Stimulated activated CD4-positive, alpha-beta T cell treated with anti-CD3 and anti-CD28 coated beads, Interleukin-1b, Interleukin-23, amount 100 ng/mL, for 48 hours (primary cell): ENCODE data around the gene EEF2K.
"Not testable (repeated sequence)": the region's sequence is repeated elsewhere in the genome, so short reads cannot be mapped to it uniquely, and the experiment has no call there.

Experiments used
- DNase-seq: peaks from one replicate; pipeline ENCODE4 v3.0.0-alpha.2; 2020

EEF2K gene

GRCh38 chr16:22190081-22190775 is 15.8 kb upstream of the EEF2K start:
- DNase-seq = peak; percentile 99

DNA sequence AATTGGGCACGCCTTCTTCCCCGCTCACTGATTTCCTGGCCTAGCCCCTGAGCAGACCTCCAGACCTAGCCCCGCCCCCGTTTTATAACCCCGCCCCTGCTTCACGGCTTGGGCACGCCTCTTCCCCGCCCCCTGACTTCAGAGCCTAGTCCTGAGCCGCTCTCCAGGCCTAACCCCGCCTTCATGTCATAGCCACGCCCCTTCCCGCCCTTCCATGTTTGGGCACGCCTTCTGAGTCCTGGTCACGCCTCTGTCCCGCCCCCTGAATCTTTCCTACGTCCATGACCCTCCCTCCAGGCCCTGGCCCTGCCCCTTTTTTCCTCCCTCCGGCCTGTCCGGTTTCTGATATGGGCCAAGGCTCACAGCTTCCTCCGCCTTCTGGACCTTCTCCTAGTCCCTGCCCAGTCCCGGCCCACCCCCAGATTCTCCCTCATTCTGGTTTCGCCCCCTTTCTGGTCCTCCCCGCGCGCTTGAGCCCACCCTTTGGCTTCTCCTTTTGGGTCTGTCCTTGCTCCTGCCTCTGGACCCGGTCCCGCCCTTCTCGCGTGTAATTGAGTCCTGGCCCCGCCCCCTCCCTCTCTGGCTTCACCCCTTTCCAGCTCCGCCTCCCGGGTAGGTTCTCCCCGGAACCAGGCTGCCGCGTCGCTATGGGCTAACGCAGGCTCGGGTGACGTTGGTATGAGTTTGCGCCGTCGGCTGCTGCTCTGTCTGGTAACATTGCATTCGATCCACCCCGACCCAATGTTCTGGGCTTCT is 15.1 kb upstream of the EEF2K start:
- peak; percentile 99 for DNase-seq

GRCh38 chr16:22191532-22192260 is 14.4 kb upstream of the EEF2K start:
- peak; percentile 44 for DNase-seq

- DNase-seq = peak; percentile 82
These were observed 13.6 kb upstream of the EEF2K start for GRCh38 chr16:22192261-22193062.

GRCh38 chr16:22193063-22193411 is 13.0 kb upstream of the EEF2K start:
- no peak for DNase-seq

DNA sequence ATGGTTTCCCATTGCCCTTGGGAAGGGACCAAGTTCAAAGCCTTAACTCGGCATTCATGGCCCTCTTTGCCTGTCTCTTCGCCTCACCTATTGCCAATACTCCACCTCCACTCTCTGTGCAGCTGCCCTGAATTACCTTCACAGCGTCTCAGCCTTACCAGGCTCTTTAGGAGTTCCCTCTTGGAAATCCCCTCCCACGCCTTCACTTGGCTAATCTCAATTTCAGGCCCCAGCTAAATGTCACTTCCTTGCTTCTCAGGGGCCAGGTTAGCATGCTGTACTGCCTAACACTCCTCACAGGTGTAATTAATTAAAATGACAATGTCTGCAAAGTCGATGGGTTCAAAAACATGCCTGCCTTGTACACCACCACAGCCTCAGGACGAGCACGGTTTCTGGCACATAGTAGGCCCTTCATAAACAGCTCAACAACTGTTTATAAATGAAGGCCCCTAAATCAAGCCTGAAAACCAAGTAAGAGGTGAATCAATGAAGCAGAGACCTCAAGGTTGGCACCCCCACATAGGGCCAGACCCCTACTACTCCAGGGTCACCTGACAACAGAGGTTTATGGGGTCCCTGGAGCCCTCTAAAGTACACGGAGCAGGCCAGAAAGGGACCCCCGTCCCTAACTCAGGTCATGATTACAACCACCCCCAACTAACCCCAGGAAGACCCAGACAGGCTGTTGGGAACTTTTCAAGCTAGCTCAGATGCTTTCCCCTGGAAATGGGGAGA is 11.2 kb upstream of the EEF2K start:
- DNase-seq = no peak

GRCh38 chr16:22195445-22195694 is 10.7 kb upstream of the EEF2K start:
- DNase-seq = no peak

DNA sequence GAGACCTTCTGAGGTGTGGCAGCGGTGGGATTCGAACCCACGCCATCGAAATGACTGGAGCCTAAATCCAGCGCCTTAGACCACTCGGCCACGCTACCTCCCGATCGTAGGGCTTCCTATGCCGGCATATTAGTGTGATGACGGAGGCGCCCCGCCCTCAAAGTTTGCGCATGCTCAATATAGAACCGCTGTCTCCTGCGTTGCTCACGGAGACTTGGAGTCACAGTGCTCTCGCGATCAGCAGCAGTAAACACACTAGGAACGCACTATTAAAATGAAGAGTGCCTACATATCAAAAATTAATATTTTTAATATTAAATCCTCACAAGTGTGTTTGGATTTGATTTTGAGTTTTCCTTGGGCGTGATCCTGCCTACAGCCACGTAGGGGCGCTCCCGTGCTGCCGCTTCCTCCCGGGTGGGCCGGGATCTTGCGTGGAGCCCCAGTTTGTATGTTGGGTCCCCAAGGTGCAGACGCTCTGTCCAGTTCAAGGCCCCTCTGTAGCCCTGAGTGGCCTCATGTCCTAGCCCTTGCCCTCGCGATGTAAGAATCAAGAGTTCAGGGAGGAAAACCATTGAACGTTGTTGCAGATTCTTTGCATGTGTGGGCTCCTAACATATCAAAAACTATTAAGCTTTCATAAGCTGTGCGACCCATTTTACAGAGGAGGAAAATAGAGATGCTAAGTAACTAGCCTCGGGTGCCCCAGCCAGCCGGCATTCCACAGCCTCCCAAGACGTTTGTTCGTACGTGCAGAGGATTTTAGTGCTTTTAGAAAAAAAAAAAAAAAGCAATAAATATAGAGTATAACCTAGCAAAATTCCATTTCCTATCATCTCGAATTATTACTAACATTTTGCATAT is 10.2 kb upstream of the EEF2K start:
- peak; percentile 91 for DNase-seq

DNA sequence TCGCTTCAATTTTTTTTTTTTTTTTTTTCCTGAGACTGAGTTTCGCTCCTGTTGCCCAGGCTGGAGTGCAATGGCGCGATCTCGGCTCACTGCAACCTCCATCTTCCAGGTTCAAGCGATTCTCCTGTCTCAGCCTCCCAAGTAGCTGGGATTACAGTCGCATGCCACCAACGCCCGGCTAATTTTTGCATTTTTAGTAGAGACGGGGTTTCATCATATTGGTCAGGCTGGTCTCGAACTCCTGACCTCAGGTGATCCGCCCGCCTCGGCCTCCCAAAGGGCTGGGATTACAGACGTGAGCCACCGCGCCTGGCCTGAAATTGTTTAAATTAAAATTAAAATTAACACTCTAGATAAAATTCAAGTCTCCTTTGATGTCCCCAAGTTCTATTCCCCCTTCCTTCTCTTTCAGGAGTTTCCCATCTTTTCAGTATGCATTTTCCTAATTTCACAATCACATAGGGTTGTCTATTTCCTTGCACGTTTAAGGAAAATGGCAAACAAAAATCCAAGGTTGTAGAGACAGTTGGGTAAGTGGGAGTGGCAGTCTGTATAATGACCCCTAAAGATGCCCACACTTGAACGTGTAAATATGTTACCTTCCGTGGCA is 9.4 kb upstream of the EEF2K start:
- DNase-seq = not testable (repeated sequence)

GRCh38 chr16:22198547-22199293 is 7.4 kb upstream of the EEF2K start:
- no peak for DNase-seq

DNA sequence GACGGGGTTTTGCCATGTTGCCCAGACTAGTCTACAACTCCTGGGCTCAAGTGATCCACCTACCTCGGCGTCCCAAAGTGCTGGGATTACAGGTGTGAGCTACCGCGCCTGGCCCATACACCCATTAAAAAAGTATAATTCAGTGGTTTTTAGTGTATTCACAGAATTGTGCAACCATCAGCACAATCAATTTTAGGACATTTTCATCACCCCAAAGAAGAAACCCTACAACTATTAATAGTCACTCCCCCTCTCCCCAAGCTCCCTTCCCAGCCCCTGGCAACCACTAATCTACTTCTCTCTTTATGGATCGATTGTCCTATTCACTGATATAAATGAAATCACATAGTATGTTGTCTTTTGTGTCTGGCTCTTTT is 3.8 kb upstream of the EEF2K start:
- DNase-seq = no peak

GRCh38 chr16:22203091-22203490 is 3.0 kb upstream of the EEF2K start:
- no peak for DNase-seq

DNA sequence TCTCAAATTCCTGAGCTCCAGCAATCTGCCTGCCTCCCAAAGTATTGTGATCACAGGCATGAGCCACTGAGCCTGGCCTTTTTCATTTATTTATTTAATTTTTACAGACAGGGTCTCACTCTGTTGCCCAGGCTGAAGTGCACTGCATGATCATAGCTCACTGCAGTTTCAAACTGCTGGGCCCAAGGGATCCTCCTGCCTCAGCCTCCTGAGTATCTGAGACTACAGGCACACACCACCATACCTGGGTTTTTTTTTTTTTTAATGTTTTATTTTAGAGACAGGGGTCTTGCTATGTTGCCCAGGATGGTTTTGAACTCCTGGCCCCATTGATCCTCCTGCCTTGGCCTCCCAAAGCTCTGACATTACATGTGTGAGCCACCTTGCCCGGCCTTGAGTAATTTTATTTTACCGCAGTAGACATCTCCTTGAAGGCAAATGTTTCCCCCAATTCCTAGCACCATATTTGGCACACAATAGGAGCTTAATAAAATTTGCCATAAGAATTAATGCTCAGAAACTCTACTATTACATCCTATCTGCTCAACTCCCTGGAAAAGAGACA is 1.9 kb upstream of the EEF2K start:
- no peak for DNase-seq

DNA sequence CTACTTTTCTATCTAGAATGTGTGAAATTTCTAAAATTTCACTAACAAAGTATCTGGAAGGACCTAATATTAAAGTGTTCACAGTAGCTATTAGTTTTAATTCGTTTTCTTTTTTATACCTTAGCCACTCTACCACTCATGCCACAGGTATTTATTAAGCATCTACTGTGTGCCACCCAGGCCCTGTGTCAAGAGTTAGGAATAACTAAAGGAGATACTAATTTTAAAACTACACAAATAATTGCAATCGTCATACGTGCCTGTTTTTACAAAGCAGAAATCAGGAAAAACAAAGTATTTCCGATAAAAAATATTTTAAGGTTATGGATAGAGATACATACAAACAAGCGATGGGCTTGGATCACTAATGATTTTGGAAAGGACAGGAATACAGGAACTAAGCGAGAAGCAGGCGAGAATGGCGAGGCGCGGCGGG is 483 bp upstream of the EEF2K start:
- DNase-seq = no peak

- peak; percentile 76 for DNase-seq
These were observed 1.0 kb downstream of the EEF2K start for GRCh38 chr16:22206842-22207714.

DNA sequence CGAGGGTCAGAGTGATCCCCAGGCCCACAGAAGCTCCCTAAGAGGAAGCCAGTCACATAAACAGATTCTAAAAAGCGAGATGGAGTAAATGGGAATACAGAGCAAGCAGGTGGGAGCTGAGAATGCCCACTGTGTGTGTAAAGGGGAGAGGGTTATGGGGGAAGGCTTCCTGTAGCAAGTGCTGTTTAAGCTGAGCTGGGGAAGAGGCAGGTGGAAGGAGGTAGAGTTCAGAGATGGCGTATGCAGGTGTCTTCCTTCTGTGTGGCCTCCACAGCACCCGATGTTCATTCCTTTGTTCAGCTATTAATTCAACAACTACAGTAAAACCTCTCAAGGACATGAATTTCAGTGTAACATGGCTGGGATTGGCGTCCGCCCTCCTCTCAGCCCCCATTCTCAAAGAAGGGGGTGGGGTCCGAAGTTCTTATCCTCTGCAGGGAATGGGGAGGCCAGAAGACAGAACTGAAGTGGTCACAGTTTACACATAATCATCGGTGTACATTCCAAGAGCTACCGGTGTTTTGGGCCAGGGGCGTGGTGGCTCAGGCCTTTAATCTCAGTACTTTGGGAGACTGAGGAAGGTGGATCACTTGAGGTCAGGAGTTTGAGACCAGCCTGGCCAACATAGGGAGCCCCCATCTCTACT is 1.8 kb downstream of the EEF2K start:
- no peak for DNase-seq

GRCh38 chr16:22210285-22210684 is 4.2 kb downstream of the EEF2K start:
- no peak for DNase-seq

DNA sequence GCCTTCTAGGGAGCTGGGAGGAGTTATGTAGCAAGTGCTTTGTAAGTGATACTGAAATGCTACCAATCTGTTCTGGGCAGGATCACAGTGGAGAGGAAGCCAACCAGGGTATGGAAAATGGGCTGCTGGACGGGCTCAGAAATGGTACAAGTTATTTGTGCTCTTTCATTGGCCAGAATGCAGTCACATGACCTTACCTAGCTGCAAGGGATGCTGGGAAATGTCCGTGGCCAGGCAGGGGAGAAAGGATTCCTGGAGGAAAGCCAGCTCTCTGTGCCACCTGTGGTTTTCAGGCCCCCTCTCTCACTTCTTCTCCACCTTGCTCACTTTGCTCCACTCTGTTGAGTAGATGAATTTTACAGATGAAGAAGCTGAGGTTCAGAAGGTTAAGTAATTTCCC is 4.8 kb downstream of the EEF2K start:
- DNase-seq = no peak

GRCh38 chr16:22213236-22213635 is 7.2 kb downstream of the EEF2K start:
- DNase-seq = no peak
